ENCODE data around the gene PELO. TPM values are rescaled to one million over a fixed set of nuclear protein-coding genes. Genes with fewer than 3 reads are reported as not detected.

Gene PELO
- total RNA-seq, 1 donor from 2014 or later: 82.4 TPM

GRCh38 chr5:52770287-52770939 lies 17.3 kb upstream of the PELO start:
- Mint-ChIP-seq H3K27me3 (ENCODE audit: unreplicated experiment) (peaks cover 1% of the 10 kb centered on the region), H3K4me3 (ENCODE audit: unreplicated experiment) (no peak overlapping the region), H3K36me3 (ENCODE audit: unreplicated experiment) (no peaks in the 10 kb centered on the region), H3K4me1 (ENCODE audit: unreplicated experiment) (peaks cover 5% of the 10 kb centered on the region), H3K9me3 (ENCODE audit: unreplicated experiment) (no peaks in the 10 kb centered on the region), H3K27ac (ENCODE audit: unreplicated experiment) (no peak overlapping the region)
- no peak for DNase-seq (ENCODE audit: extremely low spot score, unreplicated experiment)
- no peak for TF ChIP-seq CTCF (IDR thresholded peaks at IDR 0.05)

- Mint-ChIP-seq H3K4me1 (ENCODE audit: unreplicated experiment) (peaks cover 5% of the 10 kb centered on the region), H3K27ac (ENCODE audit: unreplicated experiment) (no peak overlapping the region), H3K36me3 (ENCODE audit: unreplicated experiment) (no peaks in the 10 kb centered on the region), H3K27me3 (ENCODE audit: unreplicated experiment) (peaks cover 1% of the 10 kb centered on the region), H3K4me3 (ENCODE audit: unreplicated experiment) (no peak overlapping the region), H3K9me3 (ENCODE audit: unreplicated experiment) (no peaks in the 10 kb centered on the region)
- no peak for TF ChIP-seq CTCF (IDR thresholded peaks at IDR 0.05)
- DNase-seq (ENCODE audit: extremely low spot score, unreplicated experiment): no peak
Observed at GRCh38 chr5:52771343-52772039, 16.2 kb upstream of the PELO start.

GRCh38 chr5:52772668-52773067 lies 15.0 kb upstream of the PELO start:
- no peak for TF ChIP-seq CTCF (IDR thresholded peaks at IDR 0.05)
- H3K27ac Mint-ChIP-seq (ENCODE audit: unreplicated experiment): no peak overlapping the region
- peaks cover 5% of the 10 kb centered on the region for H3K4me1 Mint-ChIP-seq (ENCODE audit: unreplicated experiment)
- no peak for DNase-seq (ENCODE audit: extremely low spot score, unreplicated experiment)
- peaks cover 1% of the 10 kb centered on the region for H3K27me3 Mint-ChIP-seq (ENCODE audit: unreplicated experiment)
- H3K9me3 Mint-ChIP-seq (ENCODE audit: unreplicated experiment): no peaks in the 10 kb centered on the region
- H3K36me3 Mint-ChIP-seq (ENCODE audit: unreplicated experiment): no peaks in the 10 kb centered on the region
- H3K4me3 Mint-ChIP-seq (ENCODE audit: unreplicated experiment): no peak overlapping the region

GRCh38 chr5:52773342-52773741 lies 14.4 kb upstream of the PELO start:
- no peak overlapping the region for H3K4me3 Mint-ChIP-seq (ENCODE audit: unreplicated experiment)
- H3K4me1 Mint-ChIP-seq (ENCODE audit: unreplicated experiment): peaks cover 5% of the 10 kb centered on the region
- H3K9me3 Mint-ChIP-seq (ENCODE audit: unreplicated experiment): no peaks in the 10 kb centered on the region
- no peak for TF ChIP-seq CTCF (IDR thresholded peaks at IDR 0.05)
- H3K27me3 Mint-ChIP-seq (ENCODE audit: unreplicated experiment): peaks cover 1% of the 10 kb centered on the region
- H3K27ac Mint-ChIP-seq (ENCODE audit: unreplicated experiment): no peak overlapping the region
- no peak for DNase-seq (ENCODE audit: extremely low spot score, unreplicated experiment)
- no peaks in the 10 kb centered on the region for H3K36me3 Mint-ChIP-seq (ENCODE audit: unreplicated experiment)

GRCh38 chr5:52774005-52774410 lies 13.7 kb upstream of the PELO start:
- DNase-seq (ENCODE audit: extremely low spot score, unreplicated experiment): no peak
- no peak for TF ChIP-seq CTCF (IDR thresholded peaks at IDR 0.05)
- no peaks in the 10 kb centered on the region for H3K36me3 Mint-ChIP-seq (ENCODE audit: unreplicated experiment)
- H3K4me3 Mint-ChIP-seq (ENCODE audit: unreplicated experiment): no peak overlapping the region
- no peak overlapping the region for H3K27ac Mint-ChIP-seq (ENCODE audit: unreplicated experiment)
- H3K9me3 Mint-ChIP-seq (ENCODE audit: unreplicated experiment): no peaks in the 10 kb centered on the region
- H3K27me3 Mint-ChIP-seq (ENCODE audit: unreplicated experiment): peaks cover 1% of the 10 kb centered on the region
- peaks cover 5% of the 10 kb centered on the region for H3K4me1 Mint-ChIP-seq (ENCODE audit: unreplicated experiment)
